ENCODE results near the gene ZNF512B. TPM values are rescaled to one million over a fixed set of nuclear protein-coding genes. Genes with fewer than 3 reads are reported as not detected.

The ZNF512B gene
- total and polyA plus RNA-seq, 2 donors (not counting 3 experiments of a cell fraction or from before 2014, with no cell fraction given), result 8.7 to 30.0 TPM

- BruUV-seq (replicated peaks), result no TSS peak
- H3K4me2 ChIP-seq (ENCODE audit: insufficient read depth, low read length), result no peak overlapping the region
- H3K27me3 ChIP-seq (ENCODE audit: control insufficient read depth in 2 of 2, insufficient read depth in 2 of 2, low read length in 2 of 2), result no peaks in the 10 kb centered on the region
- H3K9me3 ChIP-seq (replicated peaks; ENCODE audit: control insufficient read depth, insufficient read depth, low read length), result no peaks in the 10 kb centered on the region
- H3K79me2 ChIP-seq (ENCODE audit: control insufficient read depth, insufficient read depth, low read length), result peaks cover 73% of the 10 kb centered on the region
- no peak overlapping the region for H3K9ac ChIP-seq (replicated peaks; ENCODE audit: extremely low read depth, insufficient read depth, low read length)
- H4K20me1 ChIP-seq (replicated peaks; ENCODE audit: control insufficient read depth, extremely low read depth, insufficient read depth, low read length), result peaks cover 8% of the 10 kb centered on the region
- no peak overlapping the region for H3K27ac ChIP-seq (ENCODE audit: insufficient read depth, low read depth, low read length)
- POLR2A ChIA-PET, result no interaction called here
- no peaks in the 10 kb centered on the region for H3K4me1 ChIP-seq (ENCODE audit: control insufficient read depth, extremely low read depth, insufficient read depth, low read length)
- FAIRE-seq (no peak), DNase-seq (ENCODE audit: low read depth, low spot score) (no peak)
- no peak overlapping the region for H3K4me3 ChIP-seq (replicated peaks in 1 of 3; ENCODE audit: insufficient read depth in 1 of 3, low read depth in 1 of 3, low read length in 3 of 3)
- CTCF ChIA-PET, result interaction anchor here (1.2 kb wide), 1 partner anchor 50 kb away, joined by 3 read pairs; no protein-coding TSS in a partner anchor
- H3K36me3 ChIP-seq (ENCODE audit: control insufficient read depth in 2 of 2, extremely low read depth in 1 of 2, insufficient read depth in 2 of 2, low read length in 2 of 2), result peaks cover 10 to 16% of the 10 kb centered on the region in 2 experiments
- TF ChIP-seq MYC (IDR thresholded peaks at IDR 0.05; ENCODE audit: low read depth, low read length), result no peak
- no peak for TF ChIP-seq GATA2 (IDR thresholded peaks at IDR 0.05; ENCODE audit: insufficient read depth, insufficient read length, low read depth, low read length)
- no peak for TF ChIP-seq FOS (IDR thresholded peaks at IDR 0.05; ENCODE audit: borderline replicate concordance, insufficient read depth, low read length)
- no peak for TF ChIP-seq EZH2 (IDR thresholded peaks at IDR 0.05; ENCODE audit: borderline replicate concordance, low read depth, low read length, severe bottlenecking)
- no peak for TF ChIP-seq POLR2AphosphoS5 (IDR thresholded peaks at IDR 0.05; ENCODE audit: insufficient read depth, low read depth, low read length)
- H3K9me1 ChIP-seq (replicated peaks; ENCODE audit: control insufficient read depth, extremely low read depth, insufficient read depth, low read length), result no peaks in the 10 kb centered on the region
- intact Hi-C loops (cut with micrococcal nuclease), result no loop called here
- H2AFZ ChIP-seq (ENCODE audit: low read depth, low read length), result no peak overlapping the region
- dilution Hi-C loops (cut with MboI; ENCODE audit: extremely low pct_ligation_motif_present, low sequenced_read_pairs), result no loop called here
Observed at GRCh38 chr20:63924241-63924640, 45.5 kb downstream of the ZNF512B start.

GRCh38 chr20:63923651-63924050 is 46.1 kb downstream of the ZNF512B start:
- CTCF ChIA-PET, result interaction anchor here (1.2 kb wide), 1 partner anchor 50 kb away, joined by 3 read pairs; no protein-coding TSS in a partner anchor
- intact Hi-C loops (cut with micrococcal nuclease), result no loop called here

More at GRCh38 chr20:63923651-63924050, 46.1 kb downstream of the ZNF512B start:
- Histone ChIP-seq H3K4me2 (ENCODE audit: insufficient read depth, low read length) (no peak overlapping the region), H3K79me2 (ENCODE audit: control insufficient read depth, insufficient read depth, low read length) (peaks cover 76% of the 10 kb centered on the region), H3K9me1 (replicated peaks; ENCODE audit: control insufficient read depth, extremely low read depth, insufficient read depth, low read length) (no peaks in the 10 kb centered on the region), H3K4me1 (ENCODE audit: control insufficient read depth, extremely low read depth, insufficient read depth, low read length) (no peaks in the 10 kb centered on the region), H3K27ac (ENCODE audit: insufficient read depth, low read depth, low read length) (no peak overlapping the region), H3K9me3 (replicated peaks; ENCODE audit: control insufficient read depth, insufficient read depth, low read length) (no peaks in the 10 kb centered on the region), H3K9ac (replicated peaks; ENCODE audit: extremely low read depth, insufficient read depth, low read length) (no peak overlapping the region), H3K36me3 (ENCODE audit: control insufficient read depth in 2 of 2, extremely low read depth in 1 of 2, insufficient read depth in 2 of 2, low read length in 2 of 2) (peaks cover 10 to 13% of the 10 kb centered on the region in 2 experiments), H3K27me3 (ENCODE audit: control insufficient read depth in 2 of 2, insufficient read depth in 2 of 2, low read length in 2 of 2) (no peaks in the 10 kb centered on the region), H4K20me1 (replicated peaks; ENCODE audit: control insufficient read depth, extremely low read depth, insufficient read depth, low read length) (peaks cover 8% of the 10 kb centered on the region), H2AFZ (ENCODE audit: low read depth, low read length) (no peak overlapping the region), H3K4me3 (replicated peaks in 1 of 3; ENCODE audit: insufficient read depth in 1 of 3, low read depth in 1 of 3, low read length in 3 of 3) (no peak overlapping the region)
- FAIRE-seq (no peak), DNase-seq (ENCODE audit: low read depth, low spot score) (no peak)
- POLR2A ChIA-PET, result no interaction called here
- no peak for TF ChIP-seq GATA2 (IDR thresholded peaks at IDR 0.05; ENCODE audit: insufficient read depth, insufficient read length, low read depth, low read length)
- TF ChIP-seq POLR2A (IDR thresholded peaks at IDR 0.05; ENCODE audit: low read depth, low read length), result no peak
- TF ChIP-seq CTCF (IDR thresholded peaks at IDR 0.05; ENCODE audit: extremely low read depth in 1 of 2, insufficient read depth in 1 of 2, low read depth in 1 of 2, low read length in 2 of 2), result no peak
- TF ChIP-seq POLR2AphosphoS5 (IDR thresholded peaks at IDR 0.05; ENCODE audit: insufficient read depth, low read depth, low read length), result no peak
- TF ChIP-seq FOS (IDR thresholded peaks at IDR 0.05; ENCODE audit: borderline replicate concordance, insufficient read depth, low read length), result no peak
- TF ChIP-seq MYC (IDR thresholded peaks at IDR 0.05; ENCODE audit: low read depth, low read length), result no peak
- no peak for TF ChIP-seq JUN (IDR thresholded peaks at IDR 0.05; ENCODE audit: borderline replicate concordance, insufficient read depth, insufficient read length, low read depth)
- TF ChIP-seq EZH2 (IDR thresholded peaks at IDR 0.05; ENCODE audit: borderline replicate concordance, low read depth, low read length, severe bottlenecking), result no peak
- no peak for TF ChIP-seq MAX (IDR thresholded peaks at IDR 0.05; ENCODE audit: insufficient read depth, insufficient read length)
- dilution Hi-C loops (cut with MboI; ENCODE audit: extremely low pct_ligation_motif_present, low sequenced_read_pairs), result no loop called here
- BruUV-seq (replicated peaks), result no TSS peak

All from endothelial cell of umbilical vein (primary cell).